Osteoblast (primary cell): ENCODE measurements around the gene MOSMO. TPM values are rescaled to one million over a fixed set of nuclear protein-coding genes. Genes with fewer than 3 reads are reported as not detected.
"Not testable (repeated sequence)": the region's sequence is repeated elsewhere in the genome, so short reads cannot be mapped to it uniquely, and the experiment has no call there.

Source experiments
- DNase-seq: peaks from one replicate; pipeline ENCODE4 v3.0.0; 2011; ENCODE audit warnings: low spot score, mixed read lengths; ENCODE audit not compliant: insufficient read length; ENCODE audit errors: missing footprints
- H2AFZ ChIP-seq: 2 replicates; pipeline ENCODE4 v1.6.0; 2011; ENCODE audit warnings: mild to moderate bottlenecking, low read length
- H3K27ac ChIP-seq: 2 replicates; pipeline ENCODE4 v1.5.1; 2011; ENCODE audit warnings: mild to moderate bottlenecking, low read depth, low read length, moderate library complexity
- H3K27me3 ChIP-seq: 2 replicates; pipeline ENCODE4 v1.6.0; 2012; ENCODE audit warnings: mild to moderate bottlenecking, control low read depth, inconsistent platforms, low read length, moderate library complexity; ENCODE audit not compliant: insufficient read depth
- H3K36me3 ChIP-seq: 2 replicates; pipeline ENCODE4 v1.5.1; 2011; ENCODE audit warnings: mild to moderate bottlenecking, low read length, control low read depth, moderate library complexity; ENCODE audit not compliant: insufficient read depth
- H3K4me1 ChIP-seq: 2 replicates; pipeline ENCODE4 v1.5.1; 2011; ENCODE audit warnings: mild to moderate bottlenecking, low read length, control low read depth, moderate library complexity; ENCODE audit not compliant: insufficient read depth
- H3K4me2 ChIP-seq: 2 replicates; pipeline ENCODE4 v1.6.0; 2011; ENCODE audit warnings: mild to moderate bottlenecking, low read length; ENCODE audit not compliant: insufficient read depth
- H3K4me3 ChIP-seq: fragments of 200-600 bp; sonication (generic); 3 replicates; pipeline ENCODE4 v1.5.1; 2012; ENCODE audit warnings: mild to moderate bottlenecking, low read length, inconsistent platforms; ENCODE audit not compliant: insufficient read depth
- H3K79me2 ChIP-seq: 2 replicates; pipeline ENCODE4 v1.6.0; 2012; ENCODE audit warnings: mild to moderate bottlenecking, low read length, control low read depth, inconsistent platforms; ENCODE audit not compliant: insufficient read depth
- H3K9me3 ChIP-seq: 2 replicates; pipeline ENCODE4 v1.5.1; 2011; ENCODE audit warnings: low read depth, low read length, control low read depth
- H4K20me1 ChIP-seq: 2 replicates; pipeline ENCODE4 v1.6.0; 2012; ENCODE audit warnings: mild to moderate bottlenecking, low read length, control low read depth; ENCODE audit not compliant: insufficient read depth
- total RNA-seq: library from RNA; depleted of rRNA; stranded (reverse); fragments of >200 nt; gene quantifications from 2 replicates; pipeline ENCODE4 v1.2.3, GENCODE V29; 2012
- TF ChIP-seq, protein P1 (sequence below): IDR thresholded peaks from 2 replicates; pipeline ENCODE4 v1.5.1; 2011; ENCODE audit warnings: mild to moderate bottlenecking, low read depth, low read length, moderate library complexity; ENCODE audit errors: extremely low read depth

Gene MOSMO
- total RNA-seq, 1 donor = 15.2 TPM

DNA sequence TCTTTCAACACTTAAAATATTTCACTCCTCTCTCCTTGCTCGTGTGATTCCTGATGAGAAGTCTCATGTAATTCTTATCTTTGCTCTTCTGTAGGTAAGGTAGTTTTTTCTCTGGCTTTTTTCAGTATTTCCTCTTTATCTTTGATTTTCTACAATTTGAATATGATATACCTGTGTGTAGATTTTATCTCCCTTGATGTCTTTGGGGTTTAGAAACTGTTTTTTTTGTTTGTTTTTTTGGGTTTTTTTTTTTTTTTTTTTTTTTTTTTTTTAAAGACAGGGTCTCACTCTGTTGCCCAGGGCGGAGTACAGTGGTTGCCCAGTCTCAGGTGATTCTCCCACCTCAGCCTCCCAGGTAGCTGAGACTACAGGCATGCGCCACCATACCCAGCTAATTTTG lies 26.6 kb downstream of the MOSMO start:
- Histone ChIP-seq H2AFZ (no peak overlapping the region), H3K4me1 (no peaks in the 10 kb centered on the region), H3K36me3 (peaks cover 6% of the 10 kb centered on the region), H3K79me2 (peaks cover 39% of the 10 kb centered on the region), H3K4me3 (no peak overlapping the region), H3K4me2 (no peak overlapping the region), H3K27me3 (no peaks in the 10 kb centered on the region), H4K20me1 (peaks cover 8% of the 10 kb centered on the region), H3K27ac (no peak overlapping the region), H3K9me3 (no peaks in the 10 kb centered on the region)
- DNase-seq = no peak
- TF ChIP-seq, protein P1, sequence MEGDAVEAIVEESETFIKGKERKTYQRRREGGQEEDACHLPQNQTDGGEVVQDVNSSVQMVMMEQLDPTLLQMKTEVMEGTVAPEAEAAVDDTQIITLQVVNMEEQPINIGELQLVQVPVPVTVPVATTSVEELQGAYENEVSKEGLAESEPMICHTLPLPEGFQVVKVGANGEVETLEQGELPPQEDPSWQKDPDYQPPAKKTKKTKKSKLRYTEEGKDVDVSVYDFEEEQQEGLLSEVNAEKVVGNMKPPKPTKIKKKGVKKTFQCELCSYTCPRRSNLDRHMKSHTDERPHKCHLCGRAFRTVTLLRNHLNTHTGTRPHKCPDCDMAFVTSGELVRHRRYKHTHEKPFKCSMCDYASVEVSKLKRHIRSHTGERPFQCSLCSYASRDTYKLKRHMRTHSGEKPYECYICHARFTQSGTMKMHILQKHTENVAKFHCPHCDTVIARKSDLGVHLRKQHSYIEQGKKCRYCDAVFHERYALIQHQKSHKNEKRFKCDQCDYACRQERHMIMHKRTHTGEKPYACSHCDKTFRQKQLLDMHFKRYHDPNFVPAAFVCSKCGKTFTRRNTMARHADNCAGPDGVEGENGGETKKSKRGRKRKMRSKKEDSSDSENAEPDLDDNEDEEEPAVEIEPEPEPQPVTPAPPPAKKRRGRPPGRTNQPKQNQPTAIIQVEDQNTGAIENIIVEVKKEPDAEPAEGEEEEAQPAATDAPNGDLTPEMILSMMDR = no peak

DNA sequence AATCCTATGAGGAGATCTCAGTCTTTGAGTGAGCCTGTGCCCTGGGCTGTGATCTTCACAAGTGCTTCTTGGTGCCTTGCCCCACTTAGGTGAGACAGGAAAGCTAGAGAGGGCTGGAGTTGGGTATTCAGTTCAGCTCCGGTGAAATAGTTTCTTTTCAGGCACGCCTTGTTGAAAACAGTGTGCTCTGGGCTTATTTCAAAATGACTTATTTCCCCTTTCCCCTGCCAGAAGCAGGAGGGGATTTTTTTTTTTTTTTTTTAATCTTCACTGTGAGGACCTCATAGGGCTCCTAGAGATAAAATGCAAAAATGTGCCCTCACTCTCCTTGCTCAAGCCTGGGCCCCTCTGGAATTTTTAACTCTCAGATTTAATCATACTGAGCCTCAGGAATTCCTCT lies 27.2 kb downstream of the MOSMO start:
- Histone ChIP-seq H3K4me2 (no peak overlapping the region), H3K4me1 (no peaks in the 10 kb centered on the region), H3K27ac (no peak overlapping the region), H3K79me2 (peaks cover 32% of the 10 kb centered on the region), H3K27me3 (no peaks in the 10 kb centered on the region), H3K4me3 (no peak overlapping the region), H3K36me3 (peaks cover 6% of the 10 kb centered on the region), H2AFZ (no peak overlapping the region), H3K9me3 (no peaks in the 10 kb centered on the region), H4K20me1 (peaks cover 8% of the 10 kb centered on the region)
- TF ChIP-seq, protein P1 = no peak
- no peak for DNase-seq

DNA sequence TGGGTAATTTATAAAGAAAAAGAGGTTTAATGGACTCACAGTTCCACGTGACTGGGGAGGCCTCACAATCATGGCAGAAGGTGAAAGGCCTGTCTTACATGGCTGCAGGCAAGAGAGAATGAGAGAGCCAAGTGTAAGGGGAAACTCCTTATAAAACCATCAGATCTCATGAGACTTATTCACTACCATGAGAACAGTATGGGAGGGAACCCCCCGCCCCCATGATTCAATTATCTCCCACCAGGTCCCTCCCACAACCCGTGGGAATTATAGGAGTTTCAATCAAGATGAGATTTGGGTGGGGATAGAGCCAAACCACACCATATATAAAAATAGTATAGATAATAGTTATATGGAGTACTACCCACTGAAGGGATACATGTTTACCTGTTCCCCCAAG lies 36.0 kb downstream of the MOSMO start:
- H3K27ac ChIP-seq, H2AFZ ChIP-seq, DNase-seq, H3K4me2 ChIP-seq, H3K4me3 ChIP-seq, H3K36me3 ChIP-seq, H3K4me1 ChIP-seq, H3K27me3 ChIP-seq, H3K9me3 ChIP-seq, H4K20me1 ChIP-seq: not testable (repeated sequence)
- peaks cover 10% of the 10 kb centered on the region for H3K79me2 ChIP-seq

DNA sequence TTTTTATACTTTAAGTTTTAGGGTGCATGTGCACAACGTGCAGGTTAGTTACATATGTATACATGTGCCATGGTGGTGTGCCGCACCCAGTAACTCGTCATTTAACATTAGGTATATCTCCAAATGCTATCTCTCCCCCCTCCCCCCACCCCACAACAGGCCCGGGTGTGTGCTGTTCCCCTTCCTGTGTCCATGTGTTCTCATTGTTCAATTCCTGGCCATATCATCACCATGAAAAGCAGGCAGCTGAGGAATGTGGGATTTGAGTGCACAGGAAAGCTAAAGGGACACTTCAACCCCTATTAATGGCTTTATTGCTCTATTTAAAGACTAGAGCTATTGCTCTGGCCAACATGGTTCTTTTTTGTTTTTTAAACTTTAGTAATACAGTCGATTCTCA lies 38.0 kb downstream of the MOSMO start:
- not testable (repeated sequence) for DNase-seq, H3K27ac ChIP-seq, H3K9me3 ChIP-seq, H2AFZ ChIP-seq, H3K4me1 ChIP-seq, H4K20me1 ChIP-seq, H3K4me2 ChIP-seq, H3K4me3 ChIP-seq, H3K36me3 ChIP-seq, H3K27me3 ChIP-seq
- peaks cover 16% of the 10 kb centered on the region for H3K79me2 ChIP-seq

DNA sequence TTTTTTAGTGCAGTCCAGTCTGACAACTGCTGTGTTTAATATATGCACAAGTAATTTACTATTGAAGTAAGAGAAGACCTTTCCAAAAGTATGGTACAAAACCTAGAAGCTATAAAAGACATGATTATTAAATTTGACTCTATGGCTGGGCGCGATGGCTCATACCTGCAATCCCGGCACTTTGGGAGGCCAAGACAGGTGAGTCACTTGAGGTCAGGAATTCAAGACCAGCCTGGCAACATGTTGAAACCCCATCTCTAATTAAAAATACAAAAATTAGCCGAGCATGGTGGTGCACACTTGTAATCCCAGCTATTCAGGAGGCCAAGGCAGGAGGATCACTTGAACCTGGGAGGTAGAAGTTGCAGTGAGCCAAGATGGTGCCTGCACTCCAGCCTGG lies 43.1 kb downstream of the MOSMO start:
- Histone ChIP-seq H3K4me1 (no peaks in the 10 kb centered on the region), H3K4me2 (no peak overlapping the region), H3K9me3 (no peaks in the 10 kb centered on the region), H3K4me3 (no peak overlapping the region), H3K36me3 (no peaks in the 10 kb centered on the region), H3K27me3 (no peaks in the 10 kb centered on the region), H4K20me1 (peaks cover 4% of the 10 kb centered on the region), H3K27ac (no peak overlapping the region), H3K79me2 (peaks cover 16% of the 10 kb centered on the region), H2AFZ (no peak overlapping the region)
- TF ChIP-seq, protein P1 = no peak
- no peak for DNase-seq
